H7 (cell line): ENCODE data around the gene GBP6. TPM values are rescaled to one million over a fixed set of nuclear protein-coding genes. Genes with fewer than 3 reads are reported as not detected.
"Not testable (repeated sequence)": the region's sequence is repeated elsewhere in the genome, so short reads cannot be mapped to it uniquely, and the experiment has no call there.

Source experiments
- DNase-seq: peaks from one replicate; pipeline ENCODE4 v3.0.0; 2012
- H3K27me3 ChIP-seq: 2 replicates; pipeline ENCODE4 v1.6.0; 2011; ENCODE audit warnings: mild to moderate bottlenecking, low read length; ENCODE audit not compliant: control insufficient read depth, insufficient read depth
- H3K36me3 ChIP-seq: replicated peaks from 2 replicates; pipeline ENCODE4 v1.5.1; 2011; ENCODE audit warnings: low read length; ENCODE audit not compliant: control insufficient read depth, insufficient read depth
- H3K4me3 ChIP-seq: 2 replicates; pipeline ENCODE4 v1.5.1; 2011; ENCODE audit warnings: low read depth, mild to moderate bottlenecking, control low read depth, low read length, moderate library complexity; ENCODE audit not compliant: insufficient read depth
- total RNA-seq: library from RNA; depleted of rRNA; stranded (reverse); fragments of >200 nt; shearing (Covaris generic); gene quantifications from 2 replicates; pipeline ENCODE4 v1.2.3, GENCODE V29; 2014

GBP6 gene
- total RNA-seq, 1 experiment from 2014 or later: not detected

DNA sequence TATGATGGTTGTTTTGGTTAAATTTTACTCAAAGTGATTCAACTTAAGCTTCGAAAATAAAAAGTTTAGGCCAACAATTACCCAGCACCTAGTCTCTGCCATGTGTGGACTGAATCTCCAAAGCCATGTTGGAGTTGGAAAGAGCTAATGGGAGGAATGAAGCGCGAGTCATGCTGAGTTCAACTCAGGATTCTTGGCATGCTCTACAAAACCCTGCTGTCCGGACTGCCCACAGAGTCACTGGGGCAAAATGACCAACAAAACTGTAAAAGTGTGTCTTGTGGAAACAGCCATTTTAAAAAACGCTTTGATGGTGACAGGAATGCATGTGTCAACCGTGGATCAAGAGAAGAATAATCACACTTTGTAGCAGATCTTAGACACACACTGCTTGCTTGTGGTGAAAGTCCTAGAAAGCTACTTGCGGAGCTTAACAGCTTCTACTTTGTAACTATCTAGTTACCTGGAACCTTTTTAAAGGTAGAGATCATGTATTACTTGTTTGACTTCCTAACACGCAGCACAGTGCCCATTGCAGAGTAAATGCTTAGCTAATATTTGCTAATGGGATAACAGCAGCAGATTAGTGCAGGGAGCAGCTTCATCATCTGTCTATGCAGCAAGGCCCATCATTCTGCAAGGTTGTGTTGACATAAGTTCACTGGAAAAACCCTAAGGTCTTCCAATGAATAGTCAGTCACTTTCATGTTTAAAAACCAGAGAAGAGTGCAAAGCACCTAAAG is 7.0 kb upstream of the GBP6 start:
- Histone ChIP-seq H3K36me3 (no peaks in the 10 kb centered on the region), H3K27me3 (no peaks in the 10 kb centered on the region; the same call in 1 of the 2 replicates), H3K4me3 (no peak overlapping the region)
- DNase-seq: no peak

DNA sequence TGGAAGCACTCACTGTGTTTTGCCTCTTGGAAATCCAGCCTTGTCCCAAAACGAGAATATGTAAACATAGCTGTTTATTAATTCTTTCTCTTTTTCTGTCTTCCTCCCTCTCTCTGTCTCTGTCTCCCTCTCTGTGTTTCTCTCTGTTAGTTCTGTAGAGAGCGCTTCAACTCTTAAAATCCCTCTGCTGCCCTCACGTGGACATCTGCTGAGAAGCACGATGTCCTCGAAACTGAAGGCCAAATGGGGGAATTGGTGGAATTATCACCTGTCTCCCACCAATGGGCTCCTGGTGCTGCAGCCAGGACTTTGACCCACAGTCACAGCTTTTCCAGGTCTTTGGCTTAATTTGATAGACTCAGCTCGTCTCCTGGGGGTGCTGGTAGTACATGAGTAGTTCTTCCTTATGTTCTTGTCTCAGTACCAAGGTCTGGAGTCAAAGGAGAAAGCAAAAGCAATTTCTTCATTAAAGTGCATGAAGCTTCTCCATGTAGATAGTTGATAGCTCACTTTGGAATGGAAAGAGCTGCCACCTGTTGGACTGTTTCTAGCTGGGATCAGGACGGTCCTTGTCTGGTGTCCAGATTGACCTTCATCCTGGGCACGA is 5.5 kb upstream of the GBP6 start:
- Histone ChIP-seq H3K4me3 (no peak overlapping the region), H3K27me3 (no peaks in the 10 kb centered on the region; the same call in 1 of the 2 replicates), H3K36me3 (no peaks in the 10 kb centered on the region)
- DNase-seq: peak; percentile 57

- no peaks in the 10 kb centered on the region for H3K27me3 ChIP-seq
- no peaks in the 10 kb centered on the region for H3K36me3 ChIP-seq
- H3K4me3 ChIP-seq: no peak overlapping the region
- DNase-seq: no peak
These were observed 3.1 kb upstream of the GBP6 start for GRCh38 chr1:89360716-89361115.

GRCh38 chr1:89361681-89362080 is 2.2 kb upstream of the GBP6 start:
- H3K27me3 ChIP-seq: no peaks in the 10 kb centered on the region
- DNase-seq: peak; percentile 46
- H3K4me3 ChIP-seq: no peak overlapping the region
- H3K36me3 ChIP-seq: no peaks in the 10 kb centered on the region

- no peaks in the 10 kb centered on the region for H3K36me3 ChIP-seq
- no peaks in the 10 kb centered on the region for H3K27me3 ChIP-seq
- DNase-seq: no peak
- no peak overlapping the region for H3K4me3 ChIP-seq
These were observed 663 bp upstream of the GBP6 start for GRCh38 chr1:89363196-89363595.

GRCh38 chr1:89364954-89365550 is 1.2 kb downstream of the GBP6 start:
- Histone ChIP-seq H3K36me3 (no peaks in the 10 kb centered on the region), H3K4me3 (no peak overlapping the region), H3K27me3 (no peaks in the 10 kb centered on the region)
- no peak for DNase-seq

GRCh38 chr1:89367221-89367620 is 3.4 kb downstream of the GBP6 start:
- no peak overlapping the region for H3K4me3 ChIP-seq
- no peaks in the 10 kb centered on the region for H3K36me3 ChIP-seq
- no peak for DNase-seq
- no peaks in the 10 kb centered on the region for H3K27me3 ChIP-seq

DNA sequence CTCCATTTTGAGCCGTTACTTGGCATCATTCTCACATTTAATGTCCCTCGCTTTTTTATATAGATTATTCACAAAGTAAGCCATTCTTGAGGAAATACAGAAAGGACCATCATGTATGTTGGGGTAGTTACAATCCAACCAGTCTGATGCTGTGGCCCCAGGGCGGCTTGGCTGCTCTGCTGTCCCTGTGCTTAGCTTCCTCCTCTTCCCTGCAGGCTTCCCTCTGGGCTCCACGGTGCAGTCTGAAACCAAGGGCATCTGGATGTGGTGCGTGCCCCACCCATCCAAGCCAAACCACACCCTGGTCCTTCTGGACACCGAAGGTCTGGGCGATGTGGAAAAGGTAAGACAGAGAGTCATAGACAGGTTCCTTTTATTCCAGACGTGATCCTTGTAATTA is 5.5 kb downstream of the GBP6 start:
- Histone ChIP-seq H3K4me3 (no peak overlapping the region), H3K27me3 (no peaks in the 10 kb centered on the region), H3K36me3 (no peaks in the 10 kb centered on the region)
- DNase-seq: no peak

GRCh38 chr1:89373810-89374209 is 10.0 kb downstream of the GBP6 start:
- not testable (repeated sequence) for H3K27me3 ChIP-seq, H3K36me3 ChIP-seq, H3K4me3 ChIP-seq, DNase-seq

DNA sequence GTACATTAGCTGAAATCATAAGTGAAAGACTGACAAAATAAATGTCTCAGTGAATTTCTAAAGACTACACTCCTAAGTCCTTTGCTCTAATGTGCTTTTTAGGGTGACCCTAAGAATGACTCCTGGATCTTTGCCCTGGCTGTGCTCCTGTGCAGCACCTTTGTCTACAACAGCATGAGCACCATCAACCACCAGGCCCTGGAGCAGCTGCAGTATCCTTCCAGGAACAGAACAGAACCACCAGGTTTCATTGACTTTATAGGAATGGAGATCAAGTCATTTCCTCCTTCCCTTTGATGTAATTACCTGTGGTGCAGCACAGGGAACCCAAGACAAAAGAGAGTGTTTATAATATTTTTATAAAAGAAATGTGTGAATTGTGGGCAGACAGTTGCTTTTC is 14.1 kb downstream of the GBP6 start:
- H3K27me3 ChIP-seq: no peaks in the 10 kb centered on the region
- no peak for DNase-seq
- H3K4me3 ChIP-seq: no peak overlapping the region
- no peaks in the 10 kb centered on the region for H3K36me3 ChIP-seq

DNA sequence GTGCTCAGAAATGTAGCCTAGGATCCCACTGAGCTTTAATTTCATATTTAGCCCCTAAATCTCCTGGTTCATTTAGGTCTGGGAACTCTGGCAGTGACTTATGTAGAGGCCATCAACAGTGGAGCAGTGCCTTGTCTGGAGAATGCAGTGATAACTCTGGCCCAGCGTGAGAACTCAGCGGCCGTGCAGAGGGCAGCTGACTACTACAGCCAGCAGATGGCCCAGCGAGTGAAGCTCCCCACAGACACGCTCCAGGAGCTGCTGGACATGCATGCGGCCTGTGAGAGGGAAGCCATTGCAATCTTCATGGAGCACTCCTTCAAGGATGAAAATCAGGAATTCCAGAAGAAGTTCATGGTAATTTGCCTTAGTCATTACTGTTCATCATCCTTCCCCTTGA is 17.8 kb downstream of the GBP6 start:
- no peak overlapping the region for H3K4me3 ChIP-seq
- H3K27me3 ChIP-seq: no peaks in the 10 kb centered on the region
- H3K36me3 ChIP-seq: no peaks in the 10 kb centered on the region
- no peak for DNase-seq

DNA sequence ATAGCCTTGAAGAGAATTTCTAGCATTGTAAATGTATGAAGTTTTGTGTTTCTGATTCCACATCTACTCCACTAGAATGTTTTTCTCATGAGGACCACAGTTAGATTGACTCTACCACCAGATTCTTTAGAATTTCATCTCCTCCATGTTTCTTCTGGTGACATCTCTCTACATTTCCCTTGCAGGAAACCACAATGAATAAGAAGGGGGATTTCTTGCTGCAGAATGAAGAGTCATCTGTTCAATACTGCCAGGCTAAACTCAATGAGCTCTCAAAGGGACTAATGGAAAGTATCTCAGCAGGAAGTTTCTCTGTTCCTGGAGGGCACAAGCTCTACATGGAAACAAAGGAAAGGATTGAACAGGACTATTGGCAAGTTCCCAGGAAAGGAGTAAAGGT is 18.6 kb downstream of the GBP6 start:
- H3K27me3 ChIP-seq: no peaks in the 10 kb centered on the region
- no peak overlapping the region for H3K4me3 ChIP-seq
- H3K36me3 ChIP-seq: no peaks in the 10 kb centered on the region
- no peak for DNase-seq

DNA sequence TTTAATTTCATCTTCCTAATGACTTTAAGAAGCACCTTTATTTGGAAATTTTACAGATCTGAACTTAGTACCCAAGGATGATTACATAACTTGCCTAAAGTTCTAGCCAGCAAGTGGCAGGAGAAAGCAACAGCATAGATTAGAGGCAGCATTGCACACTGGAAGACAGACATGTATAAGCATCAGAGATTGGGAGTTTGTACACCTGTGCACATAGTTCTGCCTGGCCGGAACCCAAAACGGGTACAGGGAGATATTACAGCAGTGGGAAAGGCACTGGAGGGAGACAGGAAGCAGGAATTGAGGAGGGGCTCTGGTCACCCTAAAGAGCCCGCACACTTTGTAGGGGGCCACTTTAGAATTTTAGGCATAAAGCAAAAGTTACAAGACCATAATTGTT is 19.3 kb downstream of the GBP6 start:
- no peak for DNase-seq
- no peaks in the 10 kb centered on the region for H3K36me3 ChIP-seq
- no peak overlapping the region for H3K4me3 ChIP-seq
- H3K27me3 ChIP-seq: no peaks in the 10 kb centered on the region

- Histone ChIP-seq H3K36me3 (no peaks in the 10 kb centered on the region), H3K4me3 (no peak overlapping the region)
- DNase-seq: no peak
These were observed 26.8 kb downstream of the GBP6 start for GRCh38 chr1:89390707-89391106.

DNA sequence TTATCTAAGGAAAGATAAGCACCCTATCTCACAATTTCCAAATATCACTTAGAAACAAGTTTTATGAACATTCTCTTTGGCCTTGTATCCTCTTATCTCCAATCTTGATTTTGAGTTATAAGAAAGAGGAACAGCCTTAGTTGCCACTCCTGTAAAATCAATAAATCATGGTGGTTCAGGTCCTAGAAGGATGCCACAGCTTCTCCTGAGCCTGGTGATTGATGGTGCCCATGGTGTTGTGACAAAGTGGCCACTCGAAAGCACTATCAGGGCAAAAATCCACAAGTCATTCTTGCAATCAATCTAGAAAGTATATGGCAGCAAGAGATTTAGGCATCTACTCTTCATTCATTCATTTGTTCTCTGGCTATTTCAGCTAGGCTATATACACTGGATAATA is 27.8 kb downstream of the GBP6 start:
- no peaks in the 10 kb centered on the region for H3K27me3 ChIP-seq
- H3K36me3 ChIP-seq: no peaks in the 10 kb centered on the region
- no peak for DNase-seq
- H3K4me3 ChIP-seq: no peak overlapping the region

More at GRCh38 chr1:89390707-89391106, 26.8 kb downstream of the GBP6 start:
- H3K27me3 ChIP-seq: no peaks in the 10 kb centered on the region
